SK-N-MC (cell line): ENCODE results near the gene DISC1.

Source experiments
- EZH2 ChIP-seq: fragments of 200-600 bp; sonication (generic); IDR thresholded peaks from one replicate; pipeline ENCODE4 v1.6.1; 2017; ENCODE audit warnings: antibody characterized with exemption
- POLR2AphosphoS5 ChIP-seq: IDR thresholded peaks from 2 replicates; pipeline ENCODE4 v1.6.1; 2012; ENCODE audit warnings: mild to moderate bottlenecking, low read depth, low read length, borderline replicate concordance

- TF ChIP-seq POLR2AphosphoS5: no peak
- TF ChIP-seq EZH2: no peak
These were observed 104.7 kb downstream of the DISC1 start for GRCh38 chr1:231731268-231731667.
